ENCODE measurements around the gene PLPP7.

The PLPP7 gene

DNA sequence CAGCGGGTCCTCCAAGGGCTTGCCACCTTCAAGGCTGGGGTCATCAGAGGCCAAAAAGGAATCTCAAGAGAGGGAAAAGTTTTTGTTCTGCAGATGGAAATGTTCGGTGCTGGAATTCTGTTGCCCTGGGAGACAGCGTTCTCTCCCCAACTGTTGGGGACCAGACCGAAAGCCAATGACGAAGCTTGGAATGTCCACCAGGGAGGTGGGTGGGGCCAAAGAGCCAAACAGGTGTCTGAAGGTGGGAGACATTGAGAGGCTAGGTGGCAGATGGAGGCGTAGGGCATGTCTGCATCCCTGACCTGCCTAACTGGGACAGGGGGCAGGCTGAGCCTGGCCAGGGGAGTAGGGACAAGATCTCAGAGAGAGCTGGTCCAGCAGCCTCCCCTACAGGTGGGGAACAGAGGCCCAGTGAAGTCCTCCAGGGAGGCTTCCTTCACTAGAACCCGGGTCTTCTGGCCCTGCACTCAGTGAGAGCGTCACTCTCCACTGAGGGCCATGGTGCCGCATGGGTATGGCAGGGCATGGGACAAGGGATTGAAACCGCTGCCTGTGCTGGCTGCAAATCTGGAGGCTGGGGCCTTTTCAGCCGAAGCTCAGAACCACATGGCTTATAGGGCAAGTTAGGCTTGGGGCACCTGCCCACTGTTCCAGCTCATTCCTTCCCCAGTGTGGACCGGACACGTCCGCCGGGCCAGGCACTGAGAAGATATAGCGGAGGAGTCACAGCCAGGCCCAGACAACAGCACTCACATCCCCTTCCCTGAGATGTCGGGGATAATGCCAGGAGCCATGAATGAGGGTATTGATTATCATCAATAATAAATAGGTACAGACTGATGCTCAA, 8.2 kb upstream of the PLPP7 start:
- no peak for DNase-seq (ENCODE audit: low spot score)

DNA sequence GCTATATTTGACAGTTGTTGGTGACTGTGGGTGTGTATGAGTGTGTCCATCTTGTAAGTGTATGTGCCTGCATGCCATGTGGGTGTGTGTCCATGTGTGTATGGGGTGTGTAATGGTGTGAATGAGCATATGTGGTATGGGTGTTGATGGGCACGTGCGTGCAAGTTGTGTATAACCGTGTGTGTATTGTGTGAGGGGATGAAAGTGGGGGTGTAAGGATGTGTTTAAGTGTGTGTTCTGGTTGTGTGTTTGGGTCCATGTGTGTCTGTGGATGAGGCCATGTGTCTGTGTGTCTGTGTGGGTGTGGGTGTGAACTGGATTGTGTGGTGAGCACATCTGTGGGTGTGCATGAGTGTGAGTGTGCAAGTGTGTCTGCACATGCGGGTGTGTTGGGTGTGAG, 7.3 kb upstream of the PLPP7 start:
- no peak for DNase-seq (ENCODE audit: low spot score)

DNA sequence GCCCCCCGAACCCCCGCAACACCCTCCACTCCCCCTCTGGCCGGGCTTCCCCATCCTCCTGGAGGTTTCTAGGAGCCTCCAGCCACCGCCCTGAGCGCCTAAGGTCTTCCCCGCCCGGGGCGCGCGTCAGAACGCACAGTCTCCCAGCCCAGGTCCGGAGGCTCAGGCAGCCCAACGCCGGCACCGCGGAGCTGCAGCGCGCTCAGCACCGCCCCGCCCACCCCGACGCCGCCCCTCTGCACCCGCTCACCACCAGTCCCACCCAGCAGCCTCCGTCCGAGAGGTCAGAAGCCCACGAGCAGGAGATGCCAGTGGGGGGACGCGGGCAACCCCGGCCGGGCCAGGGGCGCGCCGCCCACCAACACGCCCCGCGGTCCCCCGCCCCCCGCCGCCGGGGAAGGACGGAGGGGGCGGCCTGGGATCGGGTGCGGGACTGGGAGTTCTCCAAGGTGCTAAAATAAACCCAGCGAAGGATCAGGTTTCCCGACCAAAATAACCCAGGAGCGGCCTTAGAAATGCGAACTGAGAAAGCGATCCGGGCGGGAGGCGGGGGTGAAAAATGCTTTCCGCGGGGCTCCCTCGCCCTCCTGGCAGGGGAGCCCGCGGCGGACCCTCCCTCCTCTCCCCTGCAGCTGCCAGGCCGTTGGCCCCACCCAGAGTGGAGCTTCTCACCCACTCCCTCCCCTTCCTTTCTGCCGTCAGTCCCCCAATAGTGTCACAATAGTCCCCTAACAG, 6.7 kb upstream of the PLPP7 start:
- DNase-seq (ENCODE audit: low spot score), result no peak

DNA sequence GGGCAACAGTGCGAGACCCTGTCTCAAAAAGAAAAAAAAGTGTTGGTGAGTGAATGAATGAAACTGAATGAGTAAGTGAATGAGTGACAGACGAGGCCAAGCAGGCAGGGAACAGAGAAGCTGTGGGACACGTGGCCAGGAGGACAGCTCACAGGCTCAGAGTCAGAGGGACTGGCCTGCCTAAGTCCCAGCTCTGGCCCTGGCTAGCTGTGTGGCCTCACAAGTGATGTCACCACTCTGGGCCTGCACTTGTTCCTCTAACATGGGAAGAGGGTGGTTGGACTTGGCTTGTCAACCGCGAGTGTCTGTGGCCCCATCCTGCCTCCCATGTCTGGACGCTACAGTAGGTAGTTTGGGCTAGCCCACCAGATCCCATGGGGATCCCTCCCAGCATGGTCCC, 4.7 kb upstream of the PLPP7 start:
- DNase-seq (ENCODE audit: low spot score), result no peak

DNA sequence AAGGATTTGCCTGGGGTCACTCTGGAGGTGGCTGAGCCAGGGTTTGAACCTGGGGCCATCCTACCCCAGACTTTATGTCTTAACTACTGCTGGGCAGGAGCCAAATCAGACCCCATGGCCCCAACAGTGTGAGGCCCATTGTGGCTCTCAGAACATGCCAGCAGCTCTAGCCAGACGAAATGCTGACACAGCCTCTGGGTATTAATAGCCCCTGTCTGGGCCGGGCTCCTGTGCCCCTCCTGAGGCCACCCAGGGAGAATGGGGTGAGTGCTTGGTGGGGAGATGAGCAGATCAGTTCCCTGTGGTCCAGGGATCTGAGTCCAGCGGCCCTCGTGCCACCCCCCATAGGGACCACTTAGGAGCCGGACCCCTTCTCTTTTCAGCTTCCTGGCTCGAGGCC, 2.2 kb upstream of the PLPP7 start:
- no peak for DNase-seq (ENCODE audit: low spot score)

DNA sequence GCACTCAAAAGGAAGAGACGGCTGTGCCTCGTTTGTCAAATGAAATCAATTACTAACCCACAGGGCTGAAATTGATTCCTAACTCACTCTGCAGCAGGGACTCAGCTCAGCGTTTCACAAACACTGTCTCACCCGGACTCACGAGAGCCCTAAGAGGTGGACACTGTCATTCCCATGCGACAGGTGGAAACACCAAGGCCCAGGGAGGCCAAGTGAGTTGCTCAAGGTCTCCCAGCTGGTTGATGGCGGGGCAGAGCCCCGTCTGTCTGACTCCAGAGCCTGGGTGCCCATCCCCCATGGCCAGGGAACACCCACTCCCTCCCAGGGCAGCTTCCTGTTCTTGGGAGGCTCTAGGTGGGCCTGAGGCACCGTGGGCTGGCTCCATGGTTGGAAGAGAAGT, 1.3 kb upstream of the PLPP7 start:
- DNase-seq (ENCODE audit: low spot score), result no peak

DNA sequence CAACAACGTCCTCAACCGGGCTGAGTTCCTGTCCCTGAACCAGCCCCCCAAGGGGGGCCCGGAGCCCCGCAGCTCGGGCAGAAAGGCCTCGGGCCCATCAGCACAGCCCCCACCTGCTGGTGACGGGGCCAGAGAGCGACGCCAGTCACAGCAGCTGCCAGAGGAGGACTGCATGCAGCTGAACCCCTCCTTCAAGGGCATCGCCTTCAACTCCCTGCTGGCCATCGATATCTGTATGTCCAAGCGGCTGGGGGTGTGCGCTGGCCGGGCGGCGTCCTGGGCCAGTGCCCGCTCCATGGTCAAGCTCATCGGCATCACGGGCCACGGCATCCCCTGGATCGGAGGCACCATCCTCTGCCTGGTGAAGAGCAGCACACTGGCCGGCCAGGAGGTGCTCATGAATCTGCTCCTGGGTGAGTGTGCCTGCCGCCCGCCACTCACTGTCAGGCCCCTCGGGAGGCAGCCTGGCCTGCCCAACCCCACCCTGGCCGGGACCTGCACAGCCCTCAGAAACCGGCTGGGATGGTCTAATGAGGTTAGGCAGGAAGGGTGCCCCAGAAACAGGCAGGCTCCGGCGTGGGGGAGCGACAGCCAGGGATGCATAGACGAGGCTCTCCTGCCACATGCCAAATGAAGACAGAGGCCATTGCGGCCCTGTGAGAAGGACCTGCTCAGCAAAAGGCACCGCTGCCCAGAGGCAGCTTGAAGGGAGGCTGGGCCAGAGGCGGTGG, 678 bp downstream of the PLPP7 start:
- no peak for DNase-seq (ENCODE audit: low spot score)

DNA sequence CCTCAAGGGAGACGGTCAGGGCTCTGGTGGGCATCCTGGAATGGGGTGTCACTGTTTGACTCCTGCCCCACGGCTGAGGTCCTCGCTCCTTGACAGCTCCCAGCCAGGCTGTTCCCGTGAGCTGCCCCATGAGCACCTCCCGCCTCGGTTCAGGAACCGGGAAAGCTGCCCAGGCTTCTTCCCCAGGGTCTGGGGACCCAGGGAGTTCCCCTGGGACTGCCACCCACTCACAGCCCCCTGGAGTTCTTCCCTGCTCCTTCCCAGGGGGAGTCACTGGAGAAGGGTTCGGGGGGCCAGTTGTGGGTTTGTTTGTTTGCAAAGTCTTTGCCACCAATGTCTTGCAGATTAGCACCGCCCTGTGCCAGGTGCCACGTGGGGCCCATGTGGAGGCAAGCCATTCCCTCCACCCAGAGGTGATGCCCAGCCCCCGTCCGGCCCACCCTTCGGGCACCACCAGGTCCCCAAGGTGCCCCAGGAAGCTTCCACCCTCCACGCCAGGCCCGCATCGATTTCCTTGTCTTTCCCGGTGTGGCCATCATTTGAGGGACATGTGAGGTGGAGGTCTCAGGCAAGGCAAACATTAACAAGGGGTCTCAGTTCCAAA, 1.3 kb downstream of the PLPP7 start:
- no peak for DNase-seq (ENCODE audit: low spot score)

DNA sequence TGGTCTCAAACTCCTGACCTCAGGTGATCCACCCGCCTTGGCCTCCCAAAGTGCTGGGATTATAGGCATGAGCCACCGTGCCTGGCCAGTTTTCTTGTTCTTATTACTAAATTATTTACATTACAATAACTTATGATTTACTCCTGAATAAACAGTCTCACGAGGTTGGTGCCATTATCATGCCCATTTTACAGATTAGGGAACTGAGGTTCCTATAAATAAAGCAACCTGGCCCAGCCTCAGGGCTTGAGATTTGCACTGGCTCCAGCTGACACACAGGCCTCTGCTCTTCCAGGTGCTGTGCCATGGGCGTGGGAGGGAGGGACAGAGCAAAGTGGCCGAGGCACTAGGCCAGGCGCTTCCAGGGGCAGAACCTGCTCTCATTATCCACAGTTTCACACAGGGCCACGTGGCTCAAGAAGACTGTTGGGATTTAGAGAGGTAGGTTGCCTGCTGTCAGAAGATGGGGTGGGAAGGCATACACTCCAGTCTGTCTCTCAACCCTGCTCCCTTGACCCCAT, 2.3 kb downstream of the PLPP7 start:
- DNase-seq (ENCODE audit: low spot score), result no peak

DNA sequence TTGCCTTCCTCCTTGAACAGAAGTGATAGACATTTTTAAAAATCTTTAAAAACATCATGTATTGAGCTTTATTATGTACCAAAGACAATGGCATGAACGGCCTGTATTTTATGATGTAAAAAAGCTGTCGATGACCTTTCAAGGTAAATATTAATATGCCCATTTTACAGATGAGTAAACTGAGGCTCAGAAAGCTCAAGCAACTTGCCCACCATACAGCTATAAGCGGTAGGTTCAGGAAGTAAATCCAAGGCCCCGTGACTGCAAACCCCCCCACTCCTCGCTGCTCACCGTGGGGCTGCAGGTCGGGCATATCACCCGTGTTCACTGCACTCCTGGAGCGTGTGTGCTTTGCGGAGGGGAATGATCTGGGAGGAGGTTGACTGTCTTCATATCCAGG, 3.4 kb downstream of the PLPP7 start:
- no peak for DNase-seq (ENCODE audit: low spot score)

DNA sequence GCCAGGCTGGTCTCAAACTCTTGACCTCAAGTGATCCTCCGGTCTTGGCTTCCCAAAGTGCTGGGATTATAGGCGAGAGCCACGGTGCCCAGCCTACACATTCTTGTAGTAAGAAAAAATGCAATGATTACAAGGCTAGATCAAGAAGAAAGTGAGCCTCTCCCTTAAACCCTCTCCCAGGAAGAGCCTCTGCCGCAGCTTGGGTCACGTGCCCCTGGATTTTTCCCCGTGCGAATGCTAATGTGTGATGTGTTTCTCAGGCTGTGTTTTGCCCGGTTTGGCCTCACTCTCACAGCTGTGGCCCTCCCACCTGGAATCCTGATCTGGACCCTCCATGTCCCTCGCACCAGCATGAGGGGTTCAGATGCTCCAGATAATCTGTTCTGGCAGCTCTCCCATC, 6.9 kb downstream of the PLPP7 start:
- DNase-seq (ENCODE audit: low spot score), result no peak

DNA sequence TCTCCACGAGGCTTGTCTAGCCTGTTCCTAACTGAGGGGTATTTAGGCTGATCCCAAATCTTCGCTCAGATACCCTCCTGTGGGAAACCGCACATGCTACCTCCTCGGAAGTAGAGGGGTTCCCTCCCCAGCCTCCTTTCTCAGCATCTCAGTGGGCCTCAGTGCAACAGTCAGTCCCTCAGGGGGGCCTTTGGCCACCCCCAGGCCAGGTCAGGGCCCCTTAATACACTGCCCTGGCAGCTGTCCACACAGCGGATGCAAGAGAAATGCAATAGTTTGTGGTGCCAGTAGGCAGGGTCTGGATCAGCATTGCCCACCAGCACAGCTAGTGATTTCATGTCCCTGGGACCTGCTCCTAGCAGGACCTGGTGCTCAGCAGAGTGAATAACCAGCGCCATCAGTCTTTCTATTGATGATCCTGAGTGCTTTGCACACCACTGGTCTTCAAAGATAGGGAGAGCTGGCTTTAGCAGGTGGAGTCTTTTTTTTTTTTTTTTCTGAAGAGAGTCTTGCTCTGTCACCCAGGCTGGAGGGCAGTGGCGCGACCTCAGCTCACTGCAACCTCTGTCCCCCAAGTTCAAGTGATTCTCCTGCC, 7.5 kb downstream of the PLPP7 start:
- DNase-seq (ENCODE audit: low spot score), result no peak

DNA sequence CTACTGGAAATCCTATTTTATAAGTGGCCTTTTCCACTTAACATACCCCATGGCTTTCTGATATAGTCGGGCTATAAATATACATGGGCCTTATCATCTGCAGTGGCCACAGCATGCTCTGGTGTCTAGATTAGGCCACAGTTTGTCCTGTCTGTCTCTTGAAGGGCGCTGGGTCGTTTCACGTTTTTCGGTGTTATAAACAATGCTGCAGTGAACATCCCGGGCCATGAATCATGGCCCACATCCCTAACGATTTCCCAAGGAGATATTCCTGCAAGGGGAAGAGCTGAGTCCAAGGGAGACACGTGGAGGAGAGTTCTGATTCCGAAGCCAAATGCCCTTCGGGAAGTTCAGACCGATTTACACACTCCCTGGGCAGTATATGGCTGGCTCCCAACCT, 8.4 kb downstream of the PLPP7 start:
- no peak for DNase-seq (ENCODE audit: low spot score)

DNA sequence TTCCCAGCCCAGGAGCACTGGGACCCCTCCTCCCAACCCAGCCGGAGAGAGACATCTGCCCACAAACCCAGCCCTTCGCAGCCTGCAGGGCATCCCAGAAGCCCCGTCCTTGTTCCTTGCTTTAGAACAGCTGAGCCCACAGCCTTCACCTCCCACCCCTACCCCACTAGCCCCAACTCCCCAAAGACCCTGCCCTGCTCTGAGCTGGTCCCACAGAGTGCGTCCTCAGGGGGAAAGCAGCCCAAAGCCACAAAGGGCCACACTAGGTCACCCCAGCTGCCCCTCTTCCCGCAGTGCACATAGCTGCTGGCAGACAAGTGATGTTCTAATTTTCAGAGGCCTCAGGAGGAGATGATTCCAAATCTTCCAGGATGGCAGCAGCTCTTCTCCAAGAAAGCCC, 8.8 kb downstream of the PLPP7 start:
- no peak for DNase-seq (ENCODE audit: low spot score)

DNA sequence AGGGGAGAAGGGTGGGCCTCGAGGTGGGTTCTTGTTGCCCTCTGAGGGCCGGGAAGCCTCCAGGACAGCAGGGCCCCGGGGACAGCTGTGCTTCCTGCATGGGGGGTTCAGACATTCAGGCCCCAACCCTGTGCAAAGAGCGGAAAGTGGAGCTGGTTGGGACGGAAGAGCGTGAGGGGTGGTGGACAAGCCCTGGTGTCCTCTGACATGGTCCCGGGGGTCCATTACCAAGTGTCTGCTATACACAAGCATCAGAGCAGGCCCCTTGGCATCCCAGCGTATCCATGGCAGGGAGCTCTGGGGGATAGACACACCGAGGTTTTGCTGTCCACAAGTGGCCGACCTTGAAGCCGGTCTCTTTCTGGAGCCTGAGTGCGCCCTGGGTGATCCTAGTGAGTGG, 9.3 kb downstream of the PLPP7 start:
- no peak for DNase-seq (ENCODE audit: low spot score)

DNA sequence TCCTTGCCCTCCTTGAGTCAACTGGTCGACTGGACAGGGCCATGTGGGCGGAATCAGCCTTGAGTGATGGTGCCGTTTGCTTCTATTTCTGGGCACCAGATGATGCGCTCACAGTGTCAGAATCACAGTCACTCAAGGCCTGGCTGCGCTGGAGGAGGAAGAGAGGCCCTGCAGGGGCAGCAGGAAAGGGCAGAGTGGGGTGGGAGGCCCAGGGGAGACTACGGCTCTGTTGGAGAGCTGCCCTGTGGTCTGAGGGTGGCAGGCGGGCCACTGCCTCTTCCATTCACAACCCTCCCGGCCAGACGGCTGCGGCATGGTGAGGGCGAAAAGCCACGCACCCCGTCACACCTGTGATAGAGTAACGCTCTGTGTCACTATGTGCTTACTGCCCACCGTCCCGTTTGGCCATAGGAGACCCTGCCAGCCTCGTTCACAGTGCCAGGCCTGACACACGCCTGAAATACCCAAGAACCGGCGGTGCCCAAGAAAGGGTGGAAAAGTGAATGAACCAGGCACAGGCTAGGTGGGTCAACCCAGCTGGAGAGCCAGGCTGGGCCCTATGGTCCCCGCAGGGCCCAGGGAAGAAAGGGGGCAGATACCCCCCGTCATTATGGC, 9.9 kb downstream of the PLPP7 start:
- DNase-seq (ENCODE audit: low spot score), result no peak

DNA sequence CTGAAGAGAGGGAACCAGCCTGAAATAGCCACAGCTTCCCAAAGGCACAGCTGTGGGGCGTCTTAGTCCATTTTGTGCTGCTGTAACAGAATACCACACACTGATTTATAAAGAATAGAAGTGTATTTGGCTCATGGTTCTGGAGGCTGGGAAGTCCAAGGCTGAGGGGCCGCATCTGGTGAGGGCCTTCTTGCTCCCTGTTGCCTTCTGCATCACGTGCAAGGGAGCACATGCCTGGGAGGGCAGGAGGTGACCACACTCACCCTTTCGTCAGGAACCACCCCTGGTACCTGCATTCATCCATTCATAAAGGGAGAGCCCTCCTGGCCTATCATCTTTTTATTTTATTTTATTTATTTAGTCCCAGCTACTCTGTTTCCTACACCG, 10.4 kb downstream of the PLPP7 start:
- DNase-seq (ENCODE audit: low spot score), result no peak

DNA sequence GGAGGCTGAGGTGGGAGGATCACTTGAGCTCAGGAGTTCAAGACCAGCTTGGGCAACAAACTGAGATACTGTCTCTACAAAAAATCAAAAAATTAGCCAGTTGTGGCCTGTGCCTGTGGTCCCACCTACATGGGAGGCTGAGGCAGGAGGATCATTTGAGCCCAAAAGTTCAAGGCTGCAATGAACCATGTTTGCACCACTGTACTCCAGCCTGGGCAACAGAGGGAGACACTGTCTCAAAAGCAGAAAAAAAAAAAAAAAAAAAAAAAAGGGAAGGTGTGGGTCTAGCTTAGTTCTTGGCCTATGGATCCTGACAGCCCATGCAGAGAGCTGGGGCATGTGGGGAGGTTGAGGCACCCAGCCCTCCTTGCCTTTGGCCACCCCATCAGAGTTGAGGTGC, 10.9 kb downstream of the PLPP7 start:
- DNase-seq (ENCODE audit: low spot score), result no peak

DNA sequence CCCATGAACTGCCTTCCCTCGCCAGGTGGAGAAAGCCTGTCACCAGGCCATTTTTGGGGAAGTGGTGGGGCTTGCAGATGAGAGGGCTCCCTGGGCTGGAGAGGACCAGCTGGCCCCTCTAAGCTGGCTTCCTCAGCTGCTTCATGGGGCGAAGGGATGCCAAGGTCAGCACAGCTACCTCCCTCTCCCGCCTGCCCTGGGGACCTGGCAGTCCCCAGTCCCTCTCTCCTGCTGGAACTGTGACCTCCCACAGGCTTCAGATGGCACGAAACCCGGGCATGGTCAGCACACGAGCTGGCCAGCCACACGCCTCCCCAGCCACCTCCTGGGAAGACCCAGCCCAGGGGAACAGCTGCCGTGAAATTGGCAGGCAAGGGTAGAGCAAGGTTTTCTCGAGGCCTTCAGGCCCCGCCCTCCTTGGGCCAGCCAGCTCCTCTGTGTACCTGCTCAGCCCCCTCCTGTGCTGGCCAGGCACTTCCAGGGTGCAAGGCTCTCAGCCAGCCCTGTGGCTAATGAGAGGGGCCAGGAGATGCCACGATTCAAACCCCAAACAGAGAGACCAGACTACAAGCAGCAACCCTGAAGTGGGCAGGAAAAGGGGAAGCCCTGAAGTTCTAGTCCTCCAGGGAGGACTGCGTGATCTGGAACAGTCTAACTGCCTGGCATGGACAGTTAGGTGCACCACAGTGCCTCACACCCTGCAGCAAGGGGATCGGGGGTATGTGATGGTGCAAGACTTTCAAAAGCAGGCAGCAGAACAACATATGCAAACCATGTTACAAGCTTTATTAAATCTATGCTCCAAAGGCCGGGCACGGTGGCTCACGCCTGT, 12.9 kb downstream of the PLPP7 start:
- DNase-seq (ENCODE audit: low spot score), result no peak
